Progenitor cell of endocrine pancreas (in vitro differentiated cells): Measurements from ENCODE around the gene KRT79. TPM values are rescaled to one million over a fixed set of nuclear protein-coding genes. Genes with fewer than 3 reads are reported as not detected.
A peak's percentile ranks its signal among the peaks of the same experiment; 100 is the strongest.

Experiments
- DNase-seq: peaks from one replicate; pipeline ENCODE4 v3.0.0; 2021; ENCODE audit warnings: low spot score; ENCODE audit not compliant: unreplicated experiment
- H3K27ac Mint-ChIP-seq: 2 replicates; pipeline ENCODE4 v1.8.0; 2021; ENCODE audit warnings: mild to moderate bottlenecking, moderate library complexity, mixed read lengths
- H3K27me3 Mint-ChIP-seq: 2 replicates; pipeline ENCODE4 v1.8.0; 2021; ENCODE audit warnings: mixed read lengths
- H3K36me3 Mint-ChIP-seq: 2 replicates; pipeline ENCODE4 v1.8.0; 2022; ENCODE audit warnings: mixed read lengths; ENCODE audit not compliant: insufficient read depth
- H3K4me1 Mint-ChIP-seq: 2 replicates; pipeline ENCODE4 v1.8.0; 2021; ENCODE audit warnings: low read depth, mixed read lengths
- H3K4me3 Mint-ChIP-seq: 2 replicates; pipeline ENCODE4 v1.8.0; 2021; ENCODE audit warnings: low read depth, mild to moderate bottlenecking, moderate library complexity, mixed read lengths
- H3K9me3 Mint-ChIP-seq: 2 replicates; pipeline ENCODE4 v1.8.0; 2021; ENCODE audit warnings: low read depth, mixed read lengths
- CTCF ChIP-seq: fragments of 200-600 bp; sonication (generic); IDR thresholded peaks from one replicate; pipeline ENCODE4 v1.5.0; 2021; ENCODE audit warnings: antibody characterized with exemption, mild to moderate bottlenecking; ENCODE audit not compliant: unreplicated experiment
- total RNA-seq: library from RNA; stranded (reverse); gene quantifications from 2 replicates; pipeline ENCODE4 v1.2.1, GENCODE V29; 2021

The KRT79 gene
- total RNA-seq, 1 donor from 2014 or later, result not detected

GRCh38 chr12:52865090-52865944, 31.2 kb upstream of the KRT79 start:
- H3K4me3 Mint-ChIP-seq, result no peak overlapping the region
- H3K27me3 Mint-ChIP-seq, result peaks cover 8% of the 10 kb centered on the region
- H3K9me3 Mint-ChIP-seq, result no peaks in the 10 kb centered on the region
- DNase-seq, result peak; percentile 75
- peak; percentile 88 for TF ChIP-seq CTCF
- H3K27ac Mint-ChIP-seq, result no peak overlapping the region
- no peaks in the 10 kb centered on the region for H3K36me3 Mint-ChIP-seq
- no peaks in the 10 kb centered on the region for H3K4me1 Mint-ChIP-seq

GRCh38 chr12:52862023-52862422, 27.9 kb upstream of the KRT79 start:
- no peaks in the 10 kb centered on the region for H3K4me1 Mint-ChIP-seq
- DNase-seq, result no peak

GRCh38 chr12:52861511-52861910, 27.4 kb upstream of the KRT79 start:
- Mint-ChIP-seq H3K4me3 (no peak overlapping the region), H3K4me1 (no peaks in the 10 kb centered on the region), H3K27me3 (peaks cover 5% of the 10 kb centered on the region), H3K9me3 (no peaks in the 10 kb centered on the region), H3K36me3 (no peaks in the 10 kb centered on the region), H3K27ac (no peak overlapping the region)
- TF ChIP-seq CTCF, result no peak
- no peak for DNase-seq

More at GRCh38 chr12:52862023-52862422, 27.9 kb upstream of the KRT79 start:
- Mint-ChIP-seq H3K9me3 (no peaks in the 10 kb centered on the region), H3K36me3 (no peaks in the 10 kb centered on the region), H3K27me3 (peaks cover 3% of the 10 kb centered on the region), H3K27ac (peak overlapping the region; percentile 50), H3K4me3 (no peak overlapping the region)
- no peak for TF ChIP-seq CTCF

GRCh38 chr12:52860102-52860823, 26.2 kb upstream of the KRT79 start:
- H3K9me3 Mint-ChIP-seq, result peaks cover 5% of the 10 kb centered on the region
- H3K4me3 Mint-ChIP-seq, result no peak overlapping the region
- no peaks in the 10 kb centered on the region for H3K36me3 Mint-ChIP-seq
- DNase-seq, result no peak
- peak overlapping the region; percentile 23 for H3K27ac Mint-ChIP-seq
- no peak for TF ChIP-seq CTCF
- no peaks in the 10 kb centered on the region for H3K4me1 Mint-ChIP-seq
- peaks cover 5% of the 10 kb centered on the region for H3K27me3 Mint-ChIP-seq

GRCh38 chr12:52857500-52857899, 23.4 kb upstream of the KRT79 start:
- Mint-ChIP-seq H3K9me3 (peaks cover 6% of the 10 kb centered on the region), H3K4me1 (no peaks in the 10 kb centered on the region), H3K4me3 (no peak overlapping the region), H3K27ac (no peak overlapping the region), H3K27me3 (peaks cover 18% of the 10 kb centered on the region), H3K36me3 (no peaks in the 10 kb centered on the region)
- no peak for TF ChIP-seq CTCF
- DNase-seq, result no peak
